NB4 (cell line): Measurements from ENCODE around the gene MED22.
"Not testable (repeated sequence)": the region's sequence is repeated elsewhere in the genome, so short reads cannot be mapped to it uniquely, and the experiment has no call there.

Source experiments
- DNase-seq: peaks from one replicate; pipeline ENCODE4 v3.0.0; 2010; ENCODE audit warnings: low read depth
- H3K4me3 ChIP-seq: one replicate; pipeline ENCODE4 v1.5.1; 2011; ENCODE audit warnings: mild to moderate bottlenecking, low read depth, low read length, moderate library complexity
- MYC ChIP-seq: IDR thresholded peaks from 2 replicates; pipeline ENCODE4 v1.6.1; 2011; ENCODE audit warnings: low read depth, low read length
- POLR2A ChIP-seq: IDR thresholded peaks from 2 replicates; pipeline ENCODE4 v1.6.1; 2011; ENCODE audit warnings: mild to moderate bottlenecking; ENCODE audit not compliant: insufficient read length; ENCODE audit errors: extremely low read depth
- TF ChIP-seq, protein P1 (sequence below): IDR thresholded peaks from one replicate; pipeline ENCODE4 v1.5.1; 2012; ENCODE audit warnings: low read depth, low read length
- TF ChIP-seq, protein P2 (sequence below): IDR thresholded peaks from 2 replicates; pipeline ENCODE4 v1.6.1; 2011; ENCODE audit warnings: low read depth, low read length

The MED22 gene

DNA sequence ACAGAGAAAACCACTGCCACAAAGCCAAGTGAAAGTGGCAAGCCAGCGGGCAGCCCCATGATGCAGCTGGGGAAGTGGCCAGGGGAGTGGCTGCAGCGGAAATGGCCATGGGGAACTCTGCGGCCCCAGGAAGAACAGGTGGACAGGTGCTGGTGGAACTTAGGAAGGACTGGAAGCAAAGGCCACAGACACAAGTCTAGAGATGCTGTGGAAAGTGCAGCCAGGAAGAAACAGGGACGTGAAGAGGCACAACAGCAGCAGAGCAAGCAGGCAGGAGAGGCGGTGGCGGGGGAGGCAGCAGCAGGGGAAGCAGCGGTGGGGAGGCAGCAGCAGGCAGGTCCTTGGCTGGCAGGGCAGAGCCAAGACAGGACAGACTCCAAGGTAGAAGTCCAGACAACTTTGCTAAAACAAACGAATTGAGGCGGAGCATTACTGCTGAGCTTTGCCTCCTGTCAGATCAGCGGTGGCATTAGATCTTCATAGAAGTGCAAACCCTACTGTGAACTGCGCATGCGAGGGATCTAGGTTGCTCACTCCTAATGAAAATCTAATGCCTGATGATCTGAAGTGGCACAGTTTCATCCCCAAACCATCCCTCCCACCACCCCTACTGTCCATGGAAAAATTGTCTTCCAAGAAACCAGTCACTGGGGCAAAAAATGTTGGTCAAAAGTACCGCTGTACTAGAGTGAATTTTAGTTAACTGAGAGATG lies 23.8 kb downstream of the MED22 start:
- TF ChIP-seq, protein P1, sequence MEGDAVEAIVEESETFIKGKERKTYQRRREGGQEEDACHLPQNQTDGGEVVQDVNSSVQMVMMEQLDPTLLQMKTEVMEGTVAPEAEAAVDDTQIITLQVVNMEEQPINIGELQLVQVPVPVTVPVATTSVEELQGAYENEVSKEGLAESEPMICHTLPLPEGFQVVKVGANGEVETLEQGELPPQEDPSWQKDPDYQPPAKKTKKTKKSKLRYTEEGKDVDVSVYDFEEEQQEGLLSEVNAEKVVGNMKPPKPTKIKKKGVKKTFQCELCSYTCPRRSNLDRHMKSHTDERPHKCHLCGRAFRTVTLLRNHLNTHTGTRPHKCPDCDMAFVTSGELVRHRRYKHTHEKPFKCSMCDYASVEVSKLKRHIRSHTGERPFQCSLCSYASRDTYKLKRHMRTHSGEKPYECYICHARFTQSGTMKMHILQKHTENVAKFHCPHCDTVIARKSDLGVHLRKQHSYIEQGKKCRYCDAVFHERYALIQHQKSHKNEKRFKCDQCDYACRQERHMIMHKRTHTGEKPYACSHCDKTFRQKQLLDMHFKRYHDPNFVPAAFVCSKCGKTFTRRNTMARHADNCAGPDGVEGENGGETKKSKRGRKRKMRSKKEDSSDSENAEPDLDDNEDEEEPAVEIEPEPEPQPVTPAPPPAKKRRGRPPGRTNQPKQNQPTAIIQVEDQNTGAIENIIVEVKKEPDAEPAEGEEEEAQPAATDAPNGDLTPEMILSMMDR, result no peak
- TF ChIP-seq POLR2A, result no peak
- TF ChIP-seq MYC, result no peak
- TF ChIP-seq, protein P2, sequence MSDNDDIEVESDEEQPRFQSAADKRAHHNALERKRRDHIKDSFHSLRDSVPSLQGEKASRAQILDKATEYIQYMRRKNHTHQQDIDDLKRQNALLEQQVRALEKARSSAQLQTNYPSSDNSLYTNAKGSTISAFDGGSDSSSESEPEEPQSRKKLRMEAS, result no peak

DNA sequence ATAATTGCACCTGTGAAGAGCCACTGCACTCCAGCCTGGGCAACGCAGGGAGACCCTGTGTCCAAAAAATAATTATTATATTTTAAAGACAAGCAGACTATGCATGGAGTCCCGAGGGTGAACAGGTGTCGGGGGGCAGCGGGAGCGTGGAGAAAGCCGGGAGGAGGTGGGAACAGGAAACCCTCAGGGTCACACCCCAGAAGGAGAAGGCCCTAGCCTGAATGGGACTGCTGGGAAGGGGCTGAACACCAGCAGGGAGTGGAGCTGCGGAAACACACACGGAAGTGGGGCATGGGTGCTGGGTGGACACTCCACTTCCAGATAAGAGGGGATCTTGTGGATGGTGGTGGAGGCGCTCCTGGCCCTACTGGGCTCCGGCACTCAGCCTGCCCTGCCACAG lies 24.7 kb downstream of the MED22 start:
- H3K4me3 ChIP-seq, result no peak overlapping the region
- no peak for DNase-seq
- TF ChIP-seq, protein P2, result no peak
- no peak for TF ChIP-seq MYC
- TF ChIP-seq POLR2A, result no peak
- TF ChIP-seq, protein P1, result no peak

More for the DNA sequence above, 23.8 kb downstream of the MED22 start:
- H3K4me3 ChIP-seq, result no peak overlapping the region
- DNase-seq, result no peak

DNA sequence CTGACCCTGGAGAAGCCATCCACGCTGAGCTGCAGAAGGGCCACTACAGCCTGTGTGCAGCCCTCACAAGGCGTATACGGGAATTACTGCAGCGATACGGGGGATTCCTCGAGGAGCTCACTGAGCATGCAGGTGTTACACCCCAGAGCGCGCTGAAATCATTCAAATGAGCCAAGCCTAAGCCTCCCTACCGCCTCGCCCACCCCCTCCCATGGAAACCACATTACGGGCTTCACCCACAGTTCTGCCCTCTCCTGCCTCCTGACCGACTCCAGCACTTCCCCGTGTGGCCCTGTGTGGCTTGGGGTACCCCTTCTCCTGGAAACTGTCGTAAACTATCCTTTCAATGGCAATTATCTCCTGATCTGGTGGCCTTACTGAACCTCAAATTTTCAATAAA lies 25.2 kb downstream of the MED22 start:
- no peak for TF ChIP-seq MYC
- TF ChIP-seq, protein P2, result no peak
- TF ChIP-seq POLR2A, result no peak
- TF ChIP-seq, protein P1, result no peak

DNA sequence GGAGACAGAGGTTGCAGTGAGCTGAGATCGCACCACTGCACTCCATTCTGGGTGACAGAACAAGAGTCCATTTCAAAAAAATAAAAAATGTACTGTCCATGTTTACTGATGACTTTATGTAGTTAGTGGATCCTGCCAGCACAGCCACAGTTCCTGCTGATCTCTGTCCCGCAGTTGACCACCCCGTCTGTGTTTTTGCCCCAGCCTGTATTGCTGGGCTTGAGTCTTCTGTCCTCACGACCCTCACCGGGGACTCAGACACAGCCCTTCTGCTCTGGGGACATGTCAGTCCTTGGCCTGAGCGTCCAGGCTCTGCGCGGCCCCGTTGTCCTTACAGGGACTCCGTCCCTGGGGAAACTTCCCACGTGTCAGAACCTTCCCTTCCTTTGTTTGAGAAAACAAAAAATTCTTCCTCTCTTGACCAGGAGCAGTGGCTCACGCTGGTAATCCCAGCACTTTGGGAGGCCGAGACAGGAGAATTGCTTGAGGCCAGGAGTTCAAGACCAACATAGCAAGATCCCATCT lies 26.5 kb downstream of the MED22 start:
- no peak for TF ChIP-seq POLR2A
- TF ChIP-seq, protein P2, result no peak
- TF ChIP-seq, protein P1, result no peak
- TF ChIP-seq MYC, result no peak
- no peak for DNase-seq
- H3K4me3 ChIP-seq, result no peak overlapping the region

More for the DNA sequence above, 25.2 kb downstream of the MED22 start:
- H3K4me3 ChIP-seq, result no peak overlapping the region
- DNase-seq, result no peak

DNA sequence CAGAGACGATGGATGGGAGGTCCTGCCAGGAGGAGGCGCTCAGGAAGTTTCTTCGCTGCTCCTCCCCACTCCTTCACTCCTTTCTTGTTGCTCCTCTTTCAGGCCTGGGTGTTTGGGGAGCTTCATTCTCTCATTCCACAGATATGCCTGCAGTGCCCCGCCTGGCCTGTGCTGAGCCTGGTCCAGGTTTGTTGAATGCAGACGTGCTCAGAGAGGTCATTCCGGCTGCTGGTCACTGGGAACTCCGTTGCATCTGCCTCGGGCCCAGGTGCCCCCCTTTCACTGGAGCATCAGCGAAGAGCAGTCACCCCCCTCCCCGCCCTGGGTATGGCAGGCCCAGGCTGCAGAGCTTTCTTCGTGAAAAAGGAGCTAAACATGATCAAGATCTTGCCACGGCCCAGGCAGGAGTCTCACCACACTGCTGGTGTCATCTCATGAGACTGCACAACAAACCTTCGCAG lies 27.5 kb downstream of the MED22 start:
- no peak overlapping the region for H3K4me3 ChIP-seq
- no peak for DNase-seq
- TF ChIP-seq POLR2A, result no peak
- TF ChIP-seq, protein P2, result no peak
- TF ChIP-seq MYC, result no peak
- TF ChIP-seq, protein P1, result no peak

DNA sequence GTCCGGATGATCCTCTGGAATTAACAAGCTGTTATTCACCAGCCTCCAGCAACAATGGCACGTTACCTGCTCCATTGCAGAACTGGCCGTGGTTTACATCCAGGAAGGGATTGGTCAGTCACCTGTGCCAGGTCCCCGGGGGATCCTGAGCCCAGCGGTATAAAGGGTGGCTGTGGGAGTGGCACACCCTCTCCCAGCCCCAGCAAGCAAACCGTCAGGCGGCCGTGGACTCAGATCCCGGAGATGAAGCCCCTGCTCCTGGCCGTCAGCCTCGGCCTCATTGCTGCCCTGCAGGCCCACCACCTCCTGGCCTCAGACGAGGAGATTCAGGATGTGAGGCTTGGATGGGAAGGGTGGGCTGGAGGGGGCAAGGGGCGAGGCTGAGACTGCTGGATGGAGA lies 30.4 kb downstream of the MED22 start:
- DNase-seq, H3K4me3 ChIP-seq: not testable (repeated sequence)
